Measurements from ENCODE around the gene YAF2.

DNA sequence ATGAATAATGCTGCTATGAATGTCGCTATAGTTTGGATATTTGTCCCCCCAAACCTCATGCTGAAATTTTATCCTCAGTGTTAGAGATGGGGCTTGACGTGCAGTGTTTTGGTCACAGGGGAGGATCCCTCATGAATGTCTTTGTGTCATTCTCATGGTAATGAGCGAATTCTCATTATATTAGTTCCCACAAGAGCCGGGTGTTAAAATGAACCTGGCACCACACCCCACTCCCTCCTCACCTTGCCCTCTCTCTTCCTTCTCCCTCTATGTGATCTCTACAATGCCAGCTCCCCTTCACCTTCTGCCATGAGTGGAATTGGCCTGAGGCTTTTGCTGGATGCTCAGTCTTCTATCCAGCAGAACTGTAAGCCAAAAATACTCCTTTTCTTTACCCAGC, 37.5 kb upstream of the YAF2 start:
- TF ChIP-seq POLR2AphosphoS5 (IDR thresholded peaks at IDR 0.05; ENCODE audit: borderline replicate concordance, low read depth, low read length): no peak
- TF ChIP-seq EZH2 (IDR thresholded peaks at IDR 0.05): no peak
